ENCODE results near the gene MMP7. TPM values are rescaled to one million over a fixed set of nuclear protein-coding genes. Genes with fewer than 3 reads are reported as not detected.

Gene MMP7
- total and polyA plus RNA-seq, 2 of the 4 experiments (the other 2 are of a cell fraction): not detected

GRCh38 chr11:102520514-102520913 lies 10.0 kb downstream of the MMP7 start:
- Histone ChIP-seq H4K91ac (ENCODE audit: insufficient read depth, low read depth, low read length) (no peak overlapping the region), H2AK9ac (replicated peaks; ENCODE audit: low read depth, low read length, poor library complexity) (no peak overlapping the region), H3K14ac (replicated peaks; ENCODE audit: low read depth, low read length) (no peak overlapping the region), H3K18ac (ENCODE audit: low read depth, low read length) (no peak overlapping the region), H3K27me3 (ENCODE audit: control insufficient read depth, insufficient read depth, low read length) (peaks cover 2% of the 10 kb centered on the region; the same call in 1 of the 2 replicates), H4K8ac (ENCODE audit: low read depth in 2 of 2, low read length in 2 of 2) (no peak overlapping the region), H3K23ac (ENCODE audit: low read depth, low read length) (no peak overlapping the region), H2AFZ (replicated peaks; ENCODE audit: low read length, poor library complexity) (no peak overlapping the region), H3K36me3 (ENCODE audit: control insufficient read depth, insufficient read depth, low read length) (no peaks in the 10 kb centered on the region), H3K9ac (ENCODE audit: low read depth, low read length) (no peak overlapping the region), H3K4ac (ENCODE audit: low read depth, low read length) (no peak overlapping the region), H2BK120ac (ENCODE audit: low read depth, low read length) (no peak overlapping the region), H2AK5ac (ENCODE audit: low read depth, low read length) (no peak overlapping the region), H2BK15ac (ENCODE audit: low read depth, low read length) (no peak overlapping the region), H3K4me3 (ENCODE audit: insufficient read depth, low read depth, low read length) (no peak overlapping the region), H3K4me1 (ENCODE audit: control insufficient read depth, insufficient read depth, low read length) (no peaks in the 10 kb centered on the region), H4K5ac (ENCODE audit: low read depth, low read length) (no peak overlapping the region), H3K9me3 (ENCODE audit: control insufficient read depth, insufficient read depth, low read length) (no peaks in the 10 kb centered on the region), H3K56ac (ENCODE audit: extremely low read depth, insufficient read depth, low read length) (no peak overlapping the region), H2BK5ac (ENCODE audit: low read depth, low read length, poor library complexity, severe bottlenecking) (no peak overlapping the region), H2BK20ac (ENCODE audit: low read depth, low read length) (no peak overlapping the region), H3K4me2 (ENCODE audit: low read depth, low read length) (no peak overlapping the region), H3K9me1 (ENCODE audit: insufficient read depth, low read length) (no peaks in the 10 kb centered on the region), H3K27ac (ENCODE audit: insufficient read depth, low read length) (no peak overlapping the region), H4K20me1 (ENCODE audit: insufficient read depth, low read length) (no peaks in the 10 kb centered on the region), H3K79me1 (ENCODE audit: low read depth in 1 of 2, low read length in 2 of 2) (no peaks in the 10 kb centered on the region)
- intact Hi-C loops (cut with micrococcal nuclease): no loop called here
- ChIA-PET CTCF (no interaction called here), POLR2A (ENCODE audit: unreplicated experiment) (no interaction called here)
- dilution Hi-C loops (cut with HindIII; ENCODE audit: low sequenced_read_pairs, unreplicated experiment): no loop called here
- DNase-seq (no peak), ATAC-seq (ENCODE audit: low read depth) (no peak)
- TF ChIP-seq CTCF (conservative IDR thresholded peaks at IDR 0.05; ENCODE audit: low read depth, low read length) (no peak), CEBPB (IDR thresholded peaks at IDR 0.05; ENCODE audit: low read depth, low read length) (peak; percentile 65), SMC3 (IDR thresholded peaks at IDR 0.05; ENCODE audit: low read depth, low read length) (no peak), BHLHE40 (IDR thresholded peaks at IDR 0.05; ENCODE audit: low read depth, low read length) (no peak)
- in situ Hi-C loops (cut with MboI; ENCODE audit: low sequenced_read_pairs): no loop called here
- BruUV-seq (replicated peaks): no TSS peak
